Measurements from ENCODE around the gene CAPN2.

Gene CAPN2

DNA sequence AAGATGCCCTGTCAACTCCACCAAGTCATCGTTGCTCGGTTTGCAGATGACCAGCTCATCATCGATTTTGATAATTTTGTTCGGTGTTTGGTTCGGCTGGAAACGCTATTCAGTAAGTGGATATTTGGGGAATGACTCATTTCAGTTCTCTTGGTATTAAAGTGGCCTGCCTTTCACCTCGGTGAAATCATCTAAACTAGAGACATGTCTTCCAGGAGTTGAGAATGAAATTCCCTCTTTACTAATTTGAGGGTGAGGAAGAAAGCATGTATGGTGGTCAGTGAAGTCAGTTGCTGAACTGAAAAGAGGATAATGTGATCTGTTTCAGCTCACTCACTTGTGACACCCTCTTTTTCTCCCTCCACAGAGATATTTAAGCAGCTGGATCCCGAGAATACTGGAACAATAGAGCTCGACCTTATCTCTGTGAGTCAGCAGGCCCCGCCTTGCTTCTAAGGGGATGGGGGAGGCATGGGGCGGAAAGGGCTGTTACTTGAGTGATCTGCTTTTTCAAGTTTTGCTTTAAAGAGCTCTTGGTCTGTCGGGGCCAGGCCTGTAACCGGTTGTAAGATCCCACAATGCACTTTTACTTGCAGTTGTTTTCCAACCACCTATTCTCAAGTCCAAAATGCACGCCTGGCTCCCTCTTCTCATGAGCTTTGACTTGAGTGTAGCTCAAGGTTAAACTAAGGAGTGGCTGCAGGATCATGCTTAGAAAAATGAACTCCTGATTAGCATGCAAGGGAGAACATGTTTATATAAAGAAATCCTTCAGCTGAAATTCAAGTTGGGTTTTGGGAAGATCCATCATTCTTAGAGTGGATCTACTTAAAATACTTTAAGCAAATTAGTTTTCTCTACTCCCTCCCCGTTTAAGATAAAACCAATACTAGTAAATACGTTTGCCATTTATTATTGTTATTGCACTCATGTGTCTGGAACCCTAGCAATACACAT is 59.8 kb downstream of the CAPN2 start:
- no peaks in the 10 kb centered on the region for H3K79me2 ChIP-seq (ENCODE audit: low read length)
- H3K4me3 ChIP-seq (ENCODE audit: low read length) = no peak overlapping the region
- peaks cover 8% of the 10 kb centered on the region; the same call in 1 of the 2 replicates for H4K20me1 ChIP-seq (ENCODE audit: insufficient read depth, low read length)
- no peak overlapping the region for H2AFZ ChIP-seq (ENCODE audit: low read depth, low read length)
- TF ChIP-seq, protein P1, sequence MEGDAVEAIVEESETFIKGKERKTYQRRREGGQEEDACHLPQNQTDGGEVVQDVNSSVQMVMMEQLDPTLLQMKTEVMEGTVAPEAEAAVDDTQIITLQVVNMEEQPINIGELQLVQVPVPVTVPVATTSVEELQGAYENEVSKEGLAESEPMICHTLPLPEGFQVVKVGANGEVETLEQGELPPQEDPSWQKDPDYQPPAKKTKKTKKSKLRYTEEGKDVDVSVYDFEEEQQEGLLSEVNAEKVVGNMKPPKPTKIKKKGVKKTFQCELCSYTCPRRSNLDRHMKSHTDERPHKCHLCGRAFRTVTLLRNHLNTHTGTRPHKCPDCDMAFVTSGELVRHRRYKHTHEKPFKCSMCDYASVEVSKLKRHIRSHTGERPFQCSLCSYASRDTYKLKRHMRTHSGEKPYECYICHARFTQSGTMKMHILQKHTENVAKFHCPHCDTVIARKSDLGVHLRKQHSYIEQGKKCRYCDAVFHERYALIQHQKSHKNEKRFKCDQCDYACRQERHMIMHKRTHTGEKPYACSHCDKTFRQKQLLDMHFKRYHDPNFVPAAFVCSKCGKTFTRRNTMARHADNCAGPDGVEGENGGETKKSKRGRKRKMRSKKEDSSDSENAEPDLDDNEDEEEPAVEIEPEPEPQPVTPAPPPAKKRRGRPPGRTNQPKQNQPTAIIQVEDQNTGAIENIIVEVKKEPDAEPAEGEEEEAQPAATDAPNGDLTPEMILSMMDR (IDR thresholded peaks at IDR 0.05; ENCODE audit: low read depth, low read length) = no peak
- no peak for TF ChIP-seq EZH2phosphoT487 (IDR thresholded peaks at IDR 0.05; ENCODE audit: low read depth)
- peaks cover 12% of the 10 kb centered on the region for H3K4me1 ChIP-seq (ENCODE audit: low read length)
- H3K27me3 ChIP-seq (ENCODE audit: low read depth, low read length) = no peaks in the 10 kb centered on the region
- no peak overlapping the region for H3K4me2 ChIP-seq (ENCODE audit: low read length)
- H3K9me3 ChIP-seq (ENCODE audit: insufficient read depth, low read length) = no peaks in the 10 kb centered on the region
- H3K27ac ChIP-seq (ENCODE audit: low read length) = no peak overlapping the region
- no peak overlapping the region for H3K9ac ChIP-seq (ENCODE audit: low read length)
- H3K36me3 ChIP-seq (replicated peaks; ENCODE audit: low read depth, low read length) = peaks cover 74% of the 10 kb centered on the region

DNA sequence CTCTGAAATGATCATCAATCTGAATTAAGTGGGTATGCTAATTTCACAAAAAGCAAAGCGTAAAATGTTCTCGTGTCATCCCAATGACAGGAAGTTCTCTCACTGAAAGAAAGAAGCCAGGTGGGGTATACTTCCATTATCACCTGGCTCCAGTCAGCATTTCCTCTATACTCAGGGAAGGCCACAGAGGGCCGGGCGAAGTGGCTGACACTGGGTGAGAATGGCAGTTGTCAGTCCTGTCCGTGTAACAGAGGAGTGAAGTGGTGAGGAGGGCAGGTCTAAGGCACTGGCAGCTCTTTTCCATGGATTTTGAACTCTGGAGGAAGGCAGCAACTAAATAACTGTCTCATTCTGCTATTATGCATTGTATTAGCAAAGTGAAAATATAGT is 60.4 kb downstream of the CAPN2 start:
- TF ChIP-seq EZH2phosphoT487 (IDR thresholded peaks at IDR 0.05; ENCODE audit: low read depth) = no peak
- TF ChIP-seq, protein P1 (IDR thresholded peaks at IDR 0.05; ENCODE audit: low read depth, low read length) = no peak
- Histone ChIP-seq H3K27me3 (ENCODE audit: low read depth, low read length) (no peaks in the 10 kb centered on the region), H3K9me3 (ENCODE audit: insufficient read depth, low read length) (no peaks in the 10 kb centered on the region), H3K4me1 (ENCODE audit: low read length) (peaks cover 12% of the 10 kb centered on the region), H3K36me3 (replicated peaks; ENCODE audit: low read depth, low read length) (peaks cover 79% of the 10 kb centered on the region), H3K4me2 (ENCODE audit: low read length) (no peak overlapping the region), H4K20me1 (ENCODE audit: insufficient read depth, low read length) (peaks cover 8% of the 10 kb centered on the region; the same call in 1 of the 2 replicates), H3K79me2 (ENCODE audit: low read length) (no peaks in the 10 kb centered on the region), H2AFZ (ENCODE audit: low read depth, low read length) (no peak overlapping the region), H3K4me3 (ENCODE audit: low read length) (no peak overlapping the region), H3K9ac (ENCODE audit: low read length) (no peak overlapping the region), H3K27ac (ENCODE audit: low read length) (no peak overlapping the region)

DNA sequence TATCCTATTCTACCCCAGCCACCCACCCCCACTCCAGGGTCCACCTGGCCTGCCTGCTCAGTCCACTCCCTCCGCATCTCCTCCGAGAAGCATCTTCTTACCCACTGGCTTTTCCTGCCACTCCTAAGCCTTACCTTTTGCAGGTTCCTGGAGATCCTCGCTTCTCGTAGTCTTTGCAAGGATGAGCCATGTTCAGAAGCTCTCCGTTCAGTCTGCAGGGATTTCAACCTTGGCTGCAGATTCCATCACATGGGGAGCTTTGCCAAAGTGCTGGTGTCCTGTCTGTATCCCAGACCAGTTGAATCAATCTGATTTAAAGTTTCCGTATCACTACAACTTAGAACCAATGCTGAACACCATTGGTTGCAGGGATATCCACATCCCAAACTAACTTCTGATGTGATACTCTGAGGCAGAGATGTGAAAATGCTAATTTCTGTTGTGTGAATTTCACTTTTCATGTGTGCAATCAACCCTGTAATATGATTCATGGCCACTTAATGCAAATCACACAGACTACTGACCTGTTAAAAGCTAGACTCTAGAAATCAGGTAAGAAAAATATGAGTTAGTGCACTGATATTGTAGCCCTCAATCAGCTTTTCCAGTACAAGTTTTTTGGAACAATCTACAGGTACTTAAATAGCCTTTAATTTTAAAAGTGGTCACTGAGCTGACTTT is 61.9 kb downstream of the CAPN2 start:
- Histone ChIP-seq H3K4me1 (ENCODE audit: low read length) (peaks cover 12% of the 10 kb centered on the region), H3K4me2 (ENCODE audit: low read length) (no peak overlapping the region)

More for the DNA sequence above, 61.9 kb downstream of the CAPN2 start:
- Histone ChIP-seq H3K4me3 (ENCODE audit: low read length) (no peak overlapping the region), H4K20me1 (ENCODE audit: insufficient read depth, low read length) (peaks cover 8% of the 10 kb centered on the region; the same call in 1 of the 2 replicates), H2AFZ (ENCODE audit: low read depth, low read length) (no peak overlapping the region), H3K79me2 (ENCODE audit: low read length) (no peaks in the 10 kb centered on the region), H3K9ac (ENCODE audit: low read length) (no peak overlapping the region), H3K27ac (ENCODE audit: low read length) (no peak overlapping the region), H3K27me3 (ENCODE audit: low read depth, low read length) (no peaks in the 10 kb centered on the region), H3K9me3 (ENCODE audit: insufficient read depth, low read length) (no peaks in the 10 kb centered on the region), H3K36me3 (replicated peaks; ENCODE audit: low read depth, low read length) (peaks cover 88% of the 10 kb centered on the region)
- TF ChIP-seq, protein P1 (IDR thresholded peaks at IDR 0.05; ENCODE audit: low read depth, low read length) = no peak
- TF ChIP-seq EZH2phosphoT487 (IDR thresholded peaks at IDR 0.05; ENCODE audit: low read depth) = no peak
